Coronary artery (tissue), 2 donors: ENCODE measurements around the gene C4orf54.
A peak's percentile ranks its signal among the peaks of the same experiment; 100 is the strongest.

Experiments used
- DNase-seq: peaks from one replicate; pipeline ENCODE4 v3.0.0-alpha.2; 2017; ENCODE audit warnings: low spot score
- H3K27ac ChIP-seq, 2 donors: fragments of 200-600 bp; sonication (generic); one replicate each; pipeline ENCODE4 v1.5.1; 2016 to 2019
- H3K4me3 ChIP-seq: fragments of 200-600 bp; sonication (generic); 2 replicates; pipeline ENCODE4 v1.5.1; 2016; ENCODE audit warnings: mild to moderate bottlenecking, moderate library complexity
- TF ChIP-seq, protein P1 (sequence below): fragments of 200-600 bp; sonication (generic); IDR thresholded peaks from one replicate; pipeline ENCODE4 v1.5.1; 2019; ENCODE audit warnings: antibody characterized with exemption

The C4orf54 gene

DNA sequence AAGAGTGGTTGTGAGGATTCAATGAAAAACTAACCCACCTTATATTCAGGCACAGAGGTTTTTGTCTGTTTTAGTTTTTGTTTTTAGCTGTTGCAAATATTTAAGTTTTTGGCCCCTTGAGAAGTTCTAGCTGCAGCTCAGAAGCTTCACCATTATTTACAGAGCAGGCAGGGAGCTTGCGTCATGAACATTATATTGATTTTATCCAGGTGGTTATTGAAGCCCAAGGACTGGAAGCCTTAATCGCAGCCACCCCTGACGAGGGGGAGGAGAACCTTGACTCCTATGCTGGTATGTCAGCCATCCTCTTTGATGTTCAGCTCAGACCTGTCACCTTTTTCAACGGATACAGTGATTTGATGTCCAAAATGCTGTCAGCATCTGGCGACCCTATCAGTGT is 44.9 kb downstream of the C4orf54 start:
- TF ChIP-seq, protein P1, sequence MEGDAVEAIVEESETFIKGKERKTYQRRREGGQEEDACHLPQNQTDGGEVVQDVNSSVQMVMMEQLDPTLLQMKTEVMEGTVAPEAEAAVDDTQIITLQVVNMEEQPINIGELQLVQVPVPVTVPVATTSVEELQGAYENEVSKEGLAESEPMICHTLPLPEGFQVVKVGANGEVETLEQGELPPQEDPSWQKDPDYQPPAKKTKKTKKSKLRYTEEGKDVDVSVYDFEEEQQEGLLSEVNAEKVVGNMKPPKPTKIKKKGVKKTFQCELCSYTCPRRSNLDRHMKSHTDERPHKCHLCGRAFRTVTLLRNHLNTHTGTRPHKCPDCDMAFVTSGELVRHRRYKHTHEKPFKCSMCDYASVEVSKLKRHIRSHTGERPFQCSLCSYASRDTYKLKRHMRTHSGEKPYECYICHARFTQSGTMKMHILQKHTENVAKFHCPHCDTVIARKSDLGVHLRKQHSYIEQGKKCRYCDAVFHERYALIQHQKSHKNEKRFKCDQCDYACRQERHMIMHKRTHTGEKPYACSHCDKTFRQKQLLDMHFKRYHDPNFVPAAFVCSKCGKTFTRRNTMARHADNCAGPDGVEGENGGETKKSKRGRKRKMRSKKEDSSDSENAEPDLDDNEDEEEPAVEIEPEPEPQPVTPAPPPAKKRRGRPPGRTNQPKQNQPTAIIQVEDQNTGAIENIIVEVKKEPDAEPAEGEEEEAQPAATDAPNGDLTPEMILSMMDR: no peak
- no peak overlapping the region for H3K4me3 ChIP-seq
- no peak overlapping the region for H3K27ac ChIP-seq
- no peak for DNase-seq

DNA sequence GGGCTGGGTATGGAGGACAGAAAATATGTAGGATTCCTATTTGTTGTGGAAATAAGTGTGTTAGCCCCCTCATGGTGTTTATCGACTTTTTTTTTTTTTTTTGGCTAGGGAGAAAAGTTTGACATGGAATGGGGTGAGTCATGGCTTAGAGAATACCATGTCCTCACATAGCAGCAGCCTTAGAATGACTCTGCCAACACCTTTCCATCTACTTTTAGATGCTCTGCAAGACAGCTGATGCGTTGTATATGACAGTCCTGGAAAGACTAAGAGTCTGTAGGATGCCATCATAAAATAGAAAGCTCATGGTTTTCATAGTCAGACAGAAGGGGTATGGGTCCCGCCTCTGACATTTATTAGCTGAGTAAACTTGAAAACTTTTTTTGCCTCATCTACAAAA is 45.3 kb downstream of the C4orf54 start:
- Histone ChIP-seq H3K27ac (no peak overlapping the region), H3K4me3 (no peak overlapping the region)
- TF ChIP-seq, protein P1: no peak
- no peak for DNase-seq

DNA sequence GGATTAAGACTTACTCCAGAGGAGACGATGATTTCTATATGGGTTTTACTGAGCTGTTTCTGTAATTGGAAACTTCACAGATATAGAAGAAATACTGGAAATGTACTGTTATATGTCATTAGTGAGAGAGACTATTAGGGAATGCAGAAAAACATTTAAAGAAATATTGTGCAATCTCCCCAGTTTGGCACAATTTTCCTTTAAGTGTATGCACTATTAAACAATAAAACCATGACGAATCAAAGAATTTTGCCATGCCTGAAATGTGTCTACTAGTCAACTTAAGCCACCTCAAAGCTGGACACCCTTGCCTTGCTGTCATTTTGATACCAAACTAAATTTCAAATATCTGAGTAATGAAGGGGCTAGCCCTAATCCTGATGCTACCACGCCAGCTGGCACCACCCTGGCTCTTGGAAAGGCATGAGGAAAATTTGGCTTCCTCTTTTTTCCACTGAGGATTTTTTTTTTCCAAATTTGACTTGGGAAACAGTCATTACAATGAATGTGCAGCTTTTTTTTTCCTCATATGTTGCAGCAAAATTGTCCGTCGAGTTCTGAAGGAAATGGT is 46.9 kb downstream of the C4orf54 start:
- Histone ChIP-seq H3K4me3 (no peak overlapping the region), H3K27ac (peak overlapping the region; percentile 20 to 32)
- TF ChIP-seq, protein P1: no peak
- DNase-seq: no peak

DNA sequence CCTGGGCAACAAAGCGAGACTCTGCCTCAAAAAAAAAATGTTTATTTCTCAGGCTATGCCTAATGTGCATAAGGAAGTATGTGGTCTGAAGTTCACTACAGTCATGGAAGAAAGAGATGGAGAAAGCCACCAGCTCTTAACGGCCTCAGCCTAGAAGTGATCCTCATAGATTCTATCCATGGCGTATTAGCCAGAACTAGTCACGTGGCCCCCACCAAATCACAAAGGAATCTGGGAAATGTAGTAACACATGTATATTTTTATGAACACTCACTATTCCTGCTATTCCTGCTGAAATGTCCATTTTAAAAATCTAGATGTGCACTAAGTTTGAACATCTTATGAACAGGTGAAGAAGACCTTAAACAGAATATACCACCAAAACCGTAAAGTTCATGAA is 49.2 kb downstream of the C4orf54 start:
- TF ChIP-seq, protein P1: no peak
- Histone ChIP-seq H3K4me3 (no peak overlapping the region), H3K27ac (no peak overlapping the region)
- no peak for DNase-seq
